GM12864 (cell line): Measurements from ENCODE around the gene OTOP2.

Source experiments
- DNase-seq: peaks from one replicate; pipeline ENCODE4 v3.0.0-alpha.2; 2011; ENCODE audit warnings: low read depth
- H3K4me3 ChIP-seq: 2 replicates; pipeline ENCODE4 v1.5.1; 2011; ENCODE audit warnings: mild to moderate bottlenecking, low read depth, low read length, control low read depth
- TF ChIP-seq, protein P1 (sequence below): IDR thresholded peaks from 2 replicates; pipeline ENCODE4 v1.5.1; 2011; ENCODE audit warnings: low read depth, mild to moderate bottlenecking, moderate library complexity, low read length, control low read depth, inconsistent platforms; ENCODE audit errors: missing control alignments

Gene OTOP2

DNA sequence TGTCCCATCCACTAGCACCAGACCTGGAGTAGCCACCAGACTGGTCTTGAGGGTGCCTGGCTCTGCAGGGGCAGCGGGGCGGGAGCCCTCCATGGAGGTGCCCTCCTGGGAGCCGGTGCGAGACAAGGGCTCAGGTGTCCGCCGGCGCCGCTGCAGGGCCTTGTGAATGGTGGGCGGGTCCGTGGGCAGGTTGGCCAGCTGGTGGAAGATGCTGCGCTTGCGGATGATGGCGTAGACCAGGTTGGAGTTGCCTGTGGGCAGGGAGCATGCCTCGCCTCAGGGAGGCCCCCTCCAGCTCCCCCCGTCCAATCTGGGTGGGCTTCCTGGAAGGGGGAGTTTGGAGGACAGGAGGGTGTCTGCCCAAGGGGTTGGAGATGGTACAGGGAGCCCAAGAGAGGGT is 30.0 kb downstream of the OTOP2 start:
- no peak for DNase-seq
- H3K4me3 ChIP-seq = no peak overlapping the region
- TF ChIP-seq, protein P1, sequence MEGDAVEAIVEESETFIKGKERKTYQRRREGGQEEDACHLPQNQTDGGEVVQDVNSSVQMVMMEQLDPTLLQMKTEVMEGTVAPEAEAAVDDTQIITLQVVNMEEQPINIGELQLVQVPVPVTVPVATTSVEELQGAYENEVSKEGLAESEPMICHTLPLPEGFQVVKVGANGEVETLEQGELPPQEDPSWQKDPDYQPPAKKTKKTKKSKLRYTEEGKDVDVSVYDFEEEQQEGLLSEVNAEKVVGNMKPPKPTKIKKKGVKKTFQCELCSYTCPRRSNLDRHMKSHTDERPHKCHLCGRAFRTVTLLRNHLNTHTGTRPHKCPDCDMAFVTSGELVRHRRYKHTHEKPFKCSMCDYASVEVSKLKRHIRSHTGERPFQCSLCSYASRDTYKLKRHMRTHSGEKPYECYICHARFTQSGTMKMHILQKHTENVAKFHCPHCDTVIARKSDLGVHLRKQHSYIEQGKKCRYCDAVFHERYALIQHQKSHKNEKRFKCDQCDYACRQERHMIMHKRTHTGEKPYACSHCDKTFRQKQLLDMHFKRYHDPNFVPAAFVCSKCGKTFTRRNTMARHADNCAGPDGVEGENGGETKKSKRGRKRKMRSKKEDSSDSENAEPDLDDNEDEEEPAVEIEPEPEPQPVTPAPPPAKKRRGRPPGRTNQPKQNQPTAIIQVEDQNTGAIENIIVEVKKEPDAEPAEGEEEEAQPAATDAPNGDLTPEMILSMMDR = no peak

DNA sequence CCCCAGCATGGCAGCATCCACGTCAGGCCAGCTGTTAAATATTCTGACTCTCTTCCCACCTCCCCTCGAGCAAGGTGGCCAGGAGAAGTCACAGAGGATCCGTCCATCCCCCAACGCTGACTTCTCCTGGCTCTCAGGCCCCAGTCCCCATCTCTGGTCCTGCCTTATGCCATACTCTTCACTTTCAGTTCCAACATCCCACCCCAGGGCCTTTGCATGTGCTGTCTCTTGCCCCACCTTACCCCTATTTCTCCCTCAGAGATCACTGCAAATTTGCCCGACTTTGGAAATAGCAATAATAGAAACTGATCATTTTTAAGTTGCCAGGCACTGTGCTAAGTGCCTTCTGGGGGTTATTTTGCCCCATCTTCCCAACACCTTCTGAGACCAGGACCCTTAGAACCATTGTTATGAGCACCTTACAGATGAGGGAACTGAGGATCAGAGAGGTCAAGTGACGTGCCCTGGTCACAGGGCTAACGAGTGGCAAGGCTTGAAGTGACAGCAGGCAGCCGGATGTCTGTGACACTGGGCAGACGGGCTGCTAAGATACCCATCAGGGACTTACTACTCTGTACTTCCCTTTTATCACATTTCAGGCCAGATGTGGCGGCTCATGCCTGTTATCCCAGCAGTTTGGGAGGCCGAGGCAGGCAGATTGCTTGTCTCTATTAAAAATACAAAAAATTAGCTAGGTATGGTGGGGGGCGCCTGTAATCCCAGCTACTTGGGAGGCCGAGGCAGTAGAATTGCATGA is 30.8 kb downstream of the OTOP2 start:
- H3K4me3 ChIP-seq = no peak overlapping the region
- DNase-seq = no peak
- TF ChIP-seq, protein P1 = no peak

DNA sequence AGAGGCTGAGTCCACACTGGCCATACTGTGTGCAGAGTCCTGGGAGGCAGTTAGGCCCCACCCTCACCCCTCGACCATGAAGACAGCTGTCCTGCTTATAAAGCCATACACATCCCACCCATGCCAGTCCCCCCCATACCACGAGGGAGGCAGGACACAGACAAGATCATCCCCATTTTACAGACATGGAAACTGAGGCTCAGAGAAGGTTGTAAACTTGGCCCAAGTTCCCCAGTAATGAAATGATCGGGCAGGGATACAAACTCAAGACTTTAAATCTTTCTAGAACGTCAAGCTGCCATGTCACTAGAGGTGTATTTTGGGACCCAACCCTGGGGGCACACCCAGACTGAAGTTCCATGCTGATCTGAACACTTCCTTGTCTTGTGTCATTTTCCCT is 32.0 kb downstream of the OTOP2 start:
- no peak overlapping the region for H3K4me3 ChIP-seq
- DNase-seq = no peak
- TF ChIP-seq, protein P1 = no peak

DNA sequence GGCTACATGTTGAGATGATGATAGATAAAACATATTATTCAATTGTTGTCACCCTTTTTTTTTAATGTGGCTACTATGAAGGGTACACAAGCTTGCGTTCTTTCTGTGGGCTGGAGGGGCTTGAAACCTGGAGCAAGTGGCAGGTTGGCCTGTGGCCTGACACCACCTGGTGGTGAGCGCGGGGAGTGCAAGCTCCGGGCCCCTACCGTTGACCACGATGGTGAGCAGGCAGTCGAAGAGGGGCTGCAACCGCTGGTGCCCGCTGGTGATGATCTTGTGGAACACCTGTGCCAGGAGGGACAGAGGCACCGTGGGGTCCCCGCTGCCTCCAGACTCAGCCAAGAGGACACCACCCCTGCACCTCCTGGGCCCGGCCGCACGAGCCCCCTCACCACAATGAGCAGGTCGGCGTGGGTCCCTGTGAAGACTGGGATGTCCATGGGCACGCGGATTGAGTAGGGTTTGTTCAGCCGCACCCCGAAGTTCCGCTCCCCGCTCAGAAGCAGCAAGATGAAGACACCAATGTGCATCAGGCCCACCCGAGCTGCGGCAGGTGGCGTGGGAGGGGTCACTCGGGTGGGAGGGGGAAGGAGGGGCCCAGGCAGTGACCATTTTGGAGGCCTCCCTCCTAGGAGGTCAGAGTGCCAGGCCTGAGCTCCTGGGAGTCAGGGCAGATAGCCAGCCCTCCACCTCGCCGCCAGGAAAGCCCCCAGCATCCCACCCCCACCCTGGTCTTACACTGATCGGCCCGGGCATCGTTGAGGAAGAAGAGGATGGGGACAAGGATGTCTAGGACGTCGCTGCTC is 34.1 kb downstream of the OTOP2 start:
- no peak overlapping the region for H3K4me3 ChIP-seq
- DNase-seq = no peak
- TF ChIP-seq, protein P1 = peak; percentile 93

DNA sequence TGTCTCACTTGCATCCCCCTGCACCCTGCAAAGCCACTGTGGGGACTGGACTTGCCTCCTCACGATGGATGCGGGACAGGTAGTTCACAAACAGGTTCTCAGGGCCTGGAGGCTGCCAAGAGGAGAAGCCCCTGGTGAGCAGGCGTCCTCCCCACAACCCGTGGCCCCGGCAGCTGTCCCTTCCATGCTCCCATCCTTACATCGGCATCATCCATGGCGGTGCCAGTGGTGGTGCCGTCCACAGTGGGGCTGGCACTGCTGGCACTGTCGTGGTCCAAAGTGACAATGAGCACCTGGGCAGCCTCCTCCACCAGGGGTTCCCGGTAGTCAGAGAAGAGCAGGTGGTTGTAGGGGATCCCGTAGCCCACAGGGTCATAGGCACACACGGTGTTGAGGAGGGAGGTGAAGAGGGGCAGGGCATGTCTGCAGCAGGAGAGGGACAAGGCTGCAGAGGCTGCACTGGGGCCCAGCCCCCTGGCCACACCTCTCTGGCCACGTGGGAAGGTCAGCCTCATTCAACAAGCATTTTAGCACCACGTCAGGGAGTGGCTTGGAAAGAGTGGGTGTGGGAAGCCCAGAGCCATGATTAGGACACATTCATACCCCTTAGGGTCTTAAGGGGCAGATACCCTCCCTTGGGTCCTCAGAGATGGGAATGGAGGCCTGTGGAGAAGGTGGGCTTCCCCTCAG is 35.9 kb downstream of the OTOP2 start:
- DNase-seq = no peak

DNA sequence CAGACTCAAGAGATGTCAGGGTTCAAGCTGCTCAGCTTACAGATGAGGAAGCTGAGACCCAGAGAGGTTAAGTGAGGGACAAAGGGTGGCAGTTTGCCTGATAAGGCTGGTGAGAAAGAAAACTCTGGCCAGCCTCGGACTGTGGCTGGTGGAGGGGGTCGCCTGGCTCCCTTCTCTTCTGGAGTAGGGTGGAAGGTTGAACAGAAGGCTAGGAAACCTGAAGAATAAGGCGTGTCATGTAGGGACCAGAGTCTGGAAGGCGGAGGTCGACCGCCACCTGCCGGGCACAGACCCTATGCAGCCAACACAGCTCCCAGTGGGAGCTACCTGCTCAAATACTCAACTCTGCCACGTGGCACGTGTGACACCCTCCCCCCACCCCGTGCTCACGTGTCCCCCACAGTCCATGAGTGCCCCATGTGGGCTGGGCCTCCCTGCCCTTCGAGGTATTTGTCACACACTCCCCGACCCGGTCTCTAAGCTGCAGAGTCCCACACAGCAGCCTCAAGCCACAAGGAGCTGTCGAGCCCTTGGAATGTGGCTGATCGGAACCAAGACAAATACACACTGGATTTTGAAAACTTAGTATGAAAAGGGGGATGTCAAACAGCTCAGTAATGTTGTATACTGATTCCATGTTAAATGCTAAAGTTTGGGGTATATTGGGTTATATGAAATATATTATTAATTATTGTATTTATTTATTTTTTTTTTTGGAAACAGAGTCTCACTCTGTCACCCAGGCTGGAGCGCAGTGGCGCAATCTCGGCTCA is 36.7 kb downstream of the OTOP2 start:
- no peak overlapping the region for H3K4me3 ChIP-seq
- TF ChIP-seq, protein P1 = peak; percentile 96
- DNase-seq = peak; percentile 52

More for the DNA sequence above, 35.9 kb downstream of the OTOP2 start:
- H3K4me3 ChIP-seq = no peak overlapping the region
- TF ChIP-seq, protein P1 = no peak
